Peyer's patch (tissue), 4 donors: ENCODE measurements around the gene AKT3. TPM values are rescaled to one million over a fixed set of nuclear protein-coding genes. Genes with fewer than 3 reads are reported as not detected.

ENCODE experiments used
- DNase-seq, 3 donors: peaks; one replicate each; pipeline ENCODE4 v3.0.0-alpha.2; 2017 to 2019
- H3K27ac ChIP-seq, 4 donors: fragments of 200-600 bp; sonication (generic); one replicate each; pipeline ENCODE4 v1.5.1; 2016 to 2019
- H3K27me3 ChIP-seq, 2 donors: fragments of 200-600 bp; sonication (generic); one replicate each; pipeline ENCODE4 v1.5.1; 2019
- H3K36me3 ChIP-seq, 3 donors: fragments of 200-600 bp; sonication (generic); one replicate each; pipeline ENCODE4 v1.5.1; 2016 to 2019
- H3K4me1 ChIP-seq, 4 donors: fragments of 200-600 bp; sonication (generic); one replicate each; pipeline ENCODE4 v1.5.1; 2016 to 2019
- H3K4me3 ChIP-seq, 4 donors: fragments of 200-600 bp; sonication (generic); 1 replicate in 3 of 4; 2 replicates in 1 of 4; pipeline ENCODE4 v1.5.1; 2016 to 2019; ENCODE audit warnings: mild to moderate bottlenecking in 1 of 4
- H3K9me3 ChIP-seq, 4 donors: fragments of 200-600 bp; sonication (generic); one replicate each; pipeline ENCODE4 v1.5.1; 2016 to 2019; ENCODE audit warnings: mild to moderate bottlenecking in 1 of 4
- CTCF ChIP-seq, 6 experiments: fragments of 450-650 bp in 4 of 6; fragments of 200-600 bp in 2 of 6; sonication (generic) in 1 of 6; IDR thresholded peaks; one replicate each; pipeline ENCODE4 v1.5.1; 2017 to 2019; ENCODE audit warnings: antibody characterized with exemption in 6 of 6, mild to moderate bottlenecking in 3 of 6, moderate library complexity in 1 of 6
- POLR2A ChIP-seq, 2 donors: fragments of 450-650 bp; IDR thresholded peaks; one replicate each; pipeline ENCODE4 v1.5.1; 2017; ENCODE audit warnings: antibody characterized with exemption in 2 of 2, mild to moderate bottlenecking in 2 of 2, moderate library complexity in 2 of 2
- total RNA-seq, 4 donors: library from RNA; depleted of rRNA; stranded (reverse); fragments of >200 nt; gene quantifications; one replicate each; pipeline ENCODE4 v1.1.0, GENCODE V29; 2016

AKT3 gene
- total RNA-seq, 4 donors from 2014 or later = 4.4 to 71.8 (median 15.2) TPM

GRCh38 chr1:243549108-243549507, 300.9 kb downstream of the AKT3 start:
- TF ChIP-seq CTCF (IDR thresholded peaks at IDR 0.05) = no peak
- TF ChIP-seq POLR2A (IDR thresholded peaks at IDR 0.05) = no peak
- H3K27me3 ChIP-seq = no peaks in the 10 kb centered on the region
- no peak overlapping the region for H3K27ac ChIP-seq
- DNase-seq = no peak
- no peak overlapping the region for H3K4me3 ChIP-seq
- no peaks in the 10 kb centered on the region for H3K4me1 ChIP-seq
- no peaks in the 10 kb centered on the region for H3K9me3 ChIP-seq
- no peaks in the 10 kb centered on the region for H3K36me3 ChIP-seq

- no peak overlapping the region for H3K27ac ChIP-seq
- H3K4me3 ChIP-seq = no peak overlapping the region
- no peaks in the 10 kb centered on the region for H3K9me3 ChIP-seq
- TF ChIP-seq CTCF (IDR thresholded peaks at IDR 0.05) (no peak), POLR2A (IDR thresholded peaks at IDR 0.05) (no peak)
- H3K36me3 ChIP-seq = no peaks in the 10 kb centered on the region
- no peaks in the 10 kb centered on the region for H3K27me3 ChIP-seq
- no peaks in the 10 kb centered on the region for H3K4me1 ChIP-seq
- no peak for DNase-seq
Observed at GRCh38 chr1:243548516-243548915, 301.5 kb downstream of the AKT3 start.

GRCh38 chr1:243547891-243548290, 302.2 kb downstream of the AKT3 start:
- no peaks in the 10 kb centered on the region for H3K27me3 ChIP-seq
- DNase-seq = no peak
- H3K4me1 ChIP-seq = no peaks in the 10 kb centered on the region

GRCh38 chr1:243546457-243546856, 303.6 kb downstream of the AKT3 start:
- DNase-seq = no peak

More at GRCh38 chr1:243547891-243548290, 302.2 kb downstream of the AKT3 start:
- no peak for TF ChIP-seq POLR2A (IDR thresholded peaks at IDR 0.05)
- TF ChIP-seq CTCF (IDR thresholded peaks at IDR 0.05) = no peak
- H3K27ac ChIP-seq = no peak overlapping the region
- no peak overlapping the region for H3K4me3 ChIP-seq
- H3K36me3 ChIP-seq = no peaks in the 10 kb centered on the region
- no peaks in the 10 kb centered on the region for H3K9me3 ChIP-seq

GRCh38 chr1:243543501-243543900, 306.5 kb downstream of the AKT3 start:
- Histone ChIP-seq H3K36me3 (no peaks in the 10 kb centered on the region), H3K27ac (no peak overlapping the region), H3K27me3 (no peaks in the 10 kb centered on the region), H3K4me3 (no peak overlapping the region), H3K4me1 (no peaks in the 10 kb centered on the region), H3K9me3 (no peaks in the 10 kb centered on the region)
- no peak for DNase-seq
- TF ChIP-seq POLR2A (IDR thresholded peaks at IDR 0.05) = no peak
- TF ChIP-seq CTCF (IDR thresholded peaks at IDR 0.05) = no peak

More at GRCh38 chr1:243546457-243546856, 303.6 kb downstream of the AKT3 start:
- Histone ChIP-seq H3K27ac (no peak overlapping the region), H3K9me3 (no peaks in the 10 kb centered on the region), H3K36me3 (no peaks in the 10 kb centered on the region), H3K27me3 (no peaks in the 10 kb centered on the region), H3K4me3 (no peak overlapping the region), H3K4me1 (no peaks in the 10 kb centered on the region)
- TF ChIP-seq CTCF (IDR thresholded peaks at IDR 0.05) (no peak), POLR2A (IDR thresholded peaks at IDR 0.05) (no peak)
